GM18867 (cell line): Measurements from ENCODE around the gene CDH13.

Experiments
- ATAC-seq: cut with Tn5 transposase; IDR thresholded peaks from one replicate; pipeline ENCODE4 v1.9.1; 2021; ENCODE audit warnings: mild to moderate bottlenecking, moderate library complexity; ENCODE audit not compliant: unreplicated experiment

CDH13 gene

GRCh38 chr16:82735673-82736091 is 108.9 kb downstream of the CDH13 start:
- ATAC-seq, result no peak

GRCh38 chr16:82736224-82736623 is 109.5 kb downstream of the CDH13 start:
- ATAC-seq, result no peak

GRCh38 chr16:82738699-82739098 is 111.9 kb downstream of the CDH13 start:
- ATAC-seq, result no peak

GRCh38 chr16:82741073-82741615 is 114.4 kb downstream of the CDH13 start:
- ATAC-seq, result no peak

GRCh38 chr16:82744958-82745357 is 118.2 kb downstream of the CDH13 start:
- ATAC-seq, result no peak

- no peak for ATAC-seq
These were observed 121.3 kb downstream of the CDH13 start for GRCh38 chr16:82748026-82748425.

GRCh38 chr16:82750068-82750467 is 123.3 kb downstream of the CDH13 start:
- ATAC-seq, result no peak

GRCh38 chr16:82751020-82751419 is 124.3 kb downstream of the CDH13 start:
- no peak for ATAC-seq

- ATAC-seq, result no peak
These were observed 125.4 kb downstream of the CDH13 start for GRCh38 chr16:82752172-82752571.

- no peak for ATAC-seq
These were observed 127.1 kb downstream of the CDH13 start for GRCh38 chr16:82753821-82754220.

GRCh38 chr16:82754716-82755513 is 128.1 kb downstream of the CDH13 start:
- no peak for ATAC-seq

- ATAC-seq, result no peak
These were observed 129.0 kb downstream of the CDH13 start for GRCh38 chr16:82755570-82756282.

GRCh38 chr16:82756283-82756599 is 129.5 kb downstream of the CDH13 start:
- no peak for ATAC-seq

- no peak for ATAC-seq
These were observed 131.6 kb downstream of the CDH13 start for GRCh38 chr16:82758406-82758805.

- no peak for ATAC-seq
These were observed 132.1 kb downstream of the CDH13 start for GRCh38 chr16:82758904-82759303.

- no peak for ATAC-seq
These were observed 134.5 kb downstream of the CDH13 start for GRCh38 chr16:82761236-82761635.

GRCh38 chr16:82761858-82762257 is 135.1 kb downstream of the CDH13 start:
- ATAC-seq, result no peak

- ATAC-seq, result no peak
These were observed 136.6 kb downstream of the CDH13 start for GRCh38 chr16:82763371-82763770.

GRCh38 chr16:82767198-82767597 is 140.4 kb downstream of the CDH13 start:
- ATAC-seq, result no peak

GRCh38 chr16:82767808-82768207 is 141.0 kb downstream of the CDH13 start:
- ATAC-seq, result no peak

- no peak for ATAC-seq
These were observed 143.1 kb downstream of the CDH13 start for GRCh38 chr16:82769845-82770244.

- no peak for ATAC-seq
These were observed 145.4 kb downstream of the CDH13 start for GRCh38 chr16:82772215-82772614.
